Peyer's patch (tissue), 4 donors: ENCODE data around the gene ZC3H18. TPM values are rescaled to one million over a fixed set of nuclear protein-coding genes. Genes with fewer than 3 reads are reported as not detected.

Experiments used
- DNase-seq, 3 donors: peaks; one replicate each; pipeline ENCODE4 v3.0.0-alpha.2; 2017 to 2019
- H3K27ac ChIP-seq, 4 donors: fragments of 200-600 bp; sonication (generic); one replicate each; pipeline ENCODE4 v1.5.1; 2016 to 2019
- H3K27me3 ChIP-seq, 2 donors: fragments of 200-600 bp; sonication (generic); one replicate each; pipeline ENCODE4 v1.5.1; 2019
- H3K36me3 ChIP-seq, 3 donors: fragments of 200-600 bp; sonication (generic); one replicate each; pipeline ENCODE4 v1.5.1; 2016 to 2019
- H3K4me1 ChIP-seq, 4 donors: fragments of 200-600 bp; sonication (generic); one replicate each; pipeline ENCODE4 v1.5.1; 2016 to 2019
- H3K4me3 ChIP-seq, 4 donors: fragments of 200-600 bp; sonication (generic); 1 replicate in 3 of 4; 2 replicates in 1 of 4; pipeline ENCODE4 v1.5.1; 2016 to 2019; ENCODE audit warnings: mild to moderate bottlenecking in 1 of 4
- H3K9me3 ChIP-seq, 4 donors: fragments of 200-600 bp; sonication (generic); one replicate each; pipeline ENCODE4 v1.5.1; 2016 to 2019; ENCODE audit warnings: mild to moderate bottlenecking in 1 of 4
- CTCF ChIP-seq, 6 experiments: fragments of 450-650 bp in 4 of 6; fragments of 200-600 bp in 2 of 6; sonication (generic) in 1 of 6; IDR thresholded peaks; one replicate each; pipeline ENCODE4 v1.5.1; 2017 to 2019; ENCODE audit warnings: antibody characterized with exemption in 6 of 6, mild to moderate bottlenecking in 3 of 6, moderate library complexity in 1 of 6
- POLR2A ChIP-seq, 2 donors: fragments of 450-650 bp; IDR thresholded peaks; one replicate each; pipeline ENCODE4 v1.5.1; 2017; ENCODE audit warnings: antibody characterized with exemption in 2 of 2, mild to moderate bottlenecking in 2 of 2, moderate library complexity in 2 of 2
- total RNA-seq, 4 donors: library from RNA; depleted of rRNA; stranded (reverse); fragments of >200 nt; gene quantifications; one replicate each; pipeline ENCODE4 v1.1.0, GENCODE V29; 2016

ZC3H18 gene
- total RNA-seq, 4 donors from 2014 or later = 22.8 to 47.0 (median 32.9) TPM

GRCh38 chr16:88610909-88611812 is 41.0 kb downstream of the ZC3H18 start:
- DNase-seq = no peak
- TF ChIP-seq CTCF (IDR thresholded peaks at IDR 0.05) = no peak
- TF ChIP-seq POLR2A (IDR thresholded peaks at IDR 0.05) = no peak

GRCh38 chr16:88613293-88613692 is 43.1 kb downstream of the ZC3H18 start:
- H3K4me1 ChIP-seq = peaks cover 0 to 27% (median 5%) of the 10 kb centered on the region in 4 donors
- no peak overlapping the region for H3K27ac ChIP-seq
- DNase-seq = no peak
- no peaks in the 10 kb centered on the region for H3K9me3 ChIP-seq
- H3K27me3 ChIP-seq = no peaks in the 10 kb centered on the region
- TF ChIP-seq POLR2A (IDR thresholded peaks at IDR 0.05) = no peak
- TF ChIP-seq CTCF (IDR thresholded peaks at IDR 0.05) = no peak
- peaks cover 0 to 43% (median 0%) of the 10 kb centered on the region in 3 donors for H3K36me3 ChIP-seq
- no peak overlapping the region for H3K4me3 ChIP-seq

More at GRCh38 chr16:88610909-88611812, 41.0 kb downstream of the ZC3H18 start:
- Histone ChIP-seq H3K4me1 (peaks cover 0 to 6% (median 2%) of the 10 kb centered on the region in 4 donors), H3K4me3 (no peak overlapping the region), H3K9me3 (no peaks in the 10 kb centered on the region), H3K27me3 (no peaks in the 10 kb centered on the region), H3K36me3 (peaks cover 0 to 53% (median 0%) of the 10 kb centered on the region in 3 donors), H3K27ac (no peak overlapping the region)

- Histone ChIP-seq H3K9me3 (no peaks in the 10 kb centered on the region), H3K4me1 (peaks cover 0 to 33% (median 5%) of the 10 kb centered on the region in 4 donors), H3K36me3 (peaks cover 0 to 39% (median 0%) of the 10 kb centered on the region in 3 donors), H3K27me3 (no peaks in the 10 kb centered on the region), H3K27ac (no peak overlapping the region), H3K4me3 (no peak overlapping the region)
- DNase-seq = no peak
- TF ChIP-seq CTCF (IDR thresholded peaks at IDR 0.05) (no peak), POLR2A (IDR thresholded peaks at IDR 0.05) (no peak)
These were observed 44.0 kb downstream of the ZC3H18 start for GRCh38 chr16:88613911-88614817.

- DNase-seq = no peak
- Histone ChIP-seq H3K9me3 (no peaks in the 10 kb centered on the region), H3K36me3 (peaks cover 0 to 31% (median 0%) of the 10 kb centered on the region in 3 donors), H3K27ac (no peak overlapping the region), H3K4me3 (no peak overlapping the region), H3K27me3 (no peaks in the 10 kb centered on the region), H3K4me1 (peaks cover 0 to 41% (median 5%) of the 10 kb centered on the region in 4 donors)
- TF ChIP-seq CTCF (IDR thresholded peaks at IDR 0.05) = no peak
- no peak for TF ChIP-seq POLR2A (IDR thresholded peaks at IDR 0.05)
These were observed 44.8 kb downstream of the ZC3H18 start for GRCh38 chr16:88614818-88615580.

- DNase-seq = peak in 2 of 3 donors; percentile 84 to 86
- H3K4me3 ChIP-seq = no peak overlapping the region
- H3K36me3 ChIP-seq = peaks cover 0 to 17% (median 0%) of the 10 kb centered on the region in 3 donors
- H3K27ac ChIP-seq = peak overlapping the region in 2 of 4 donors; percentile 19 to 55
- H3K4me1 ChIP-seq = peaks cover 0 to 42% (median 5%) of the 10 kb centered on the region in 4 donors
- no peaks in the 10 kb centered on the region for H3K9me3 ChIP-seq
- no peak for TF ChIP-seq CTCF (IDR thresholded peaks at IDR 0.05)
- TF ChIP-seq POLR2A (IDR thresholded peaks at IDR 0.05) = no peak
- H3K27me3 ChIP-seq = no peaks in the 10 kb centered on the region
These were observed 46.1 kb downstream of the ZC3H18 start for GRCh38 chr16:88616320-88616719.
